Activated naive CD8-positive, alpha-beta T cell treated with anti-CD3 and anti-CD28 coated beads, Interleukin-2, amount 10 ng/mL, durations not matched to agents 7 days and 5 days (primary cell): ENCODE measurements around the gene LDHA. TPM values are rescaled to one million over a fixed set of nuclear protein-coding genes. Genes with fewer than 3 reads are reported as not detected.

Experiments used
- ATAC-seq: fragments of 150-1000 bp; cut with Tn5 transposase; one replicate; pipeline ENCODE4 v1.10.0; 2021; ENCODE audit warnings: low read depth, moderate library complexity
- POLR2A ChIA-PET: fragments of 350-600 bp; sonication (Branson Sonifier 250); formaldehyde crosslinking; loops from one replicate; lab custom pipeline; 2021; ENCODE audit warnings: antibody characterized with exemption; lab: Charles Lee
- DNase-seq: peaks from one replicate; pipeline ENCODE4 v3.0.0; 2021
- H3K27ac Mint-ChIP-seq: one replicate; pipeline ENCODE4 v1.8.0; 2022; ENCODE audit warnings: mild to moderate bottlenecking, mixed read lengths
- H3K27me3 Mint-ChIP-seq: one replicate; pipeline ENCODE4 v1.8.0; 2022; ENCODE audit warnings: mild to moderate bottlenecking, moderate library complexity, mixed read lengths
- H3K36me3 Mint-ChIP-seq: one replicate; pipeline ENCODE4 v1.8.0; 2021; ENCODE audit warnings: mild to moderate bottlenecking, mixed read lengths
- H3K4me1 Mint-ChIP-seq: one replicate; pipeline ENCODE4 v1.8.0; 2021; ENCODE audit warnings: mixed read lengths
- H3K4me3 Mint-ChIP-seq: one replicate; pipeline ENCODE4 v1.8.0; 2022; ENCODE audit warnings: mild to moderate bottlenecking, moderate library complexity, mixed read lengths
- H3K9me3 Mint-ChIP-seq: one replicate; pipeline ENCODE4 v1.8.0; 2021; ENCODE audit warnings: mixed read lengths
- total RNA-seq, 2 experiments: library from RNA; stranded (reverse); gene quantifications; one replicate each; pipeline ENCODE4 v1.2.3, GENCODE V29; 2021

Gene LDHA
- total RNA-seq, 2 experiments from 2014 or later, result 824 to 837 TPM

DNA sequence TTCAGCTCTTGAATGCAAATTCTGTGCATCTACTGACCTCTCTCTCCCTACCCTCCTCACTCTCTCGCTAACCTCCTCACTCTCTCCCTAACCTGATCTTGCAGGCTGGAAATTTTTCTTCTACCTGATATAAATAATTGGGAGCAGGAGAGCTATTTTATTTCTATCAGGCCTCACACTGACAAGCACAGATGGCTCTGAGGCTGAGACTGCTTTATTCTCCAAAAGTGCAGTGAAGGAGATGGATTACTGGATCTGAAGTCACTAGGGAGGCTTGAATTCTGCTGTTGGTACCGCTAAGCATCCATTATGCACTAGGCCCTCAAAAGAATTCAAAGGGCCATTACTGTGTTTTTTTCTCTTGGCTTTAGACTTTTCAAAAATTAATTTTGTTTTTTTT is 19.4 kb upstream of the LDHA start:
- H3K4me1 Mint-ChIP-seq, result peaks cover 2% of the 10 kb centered on the region
- DNase-seq (no peak), ATAC-seq (no peak)
- POLR2A ChIA-PET, result interaction anchor here (0.8 kb wide), 1 partner anchor 9 kb away, joined by 3 read pairs; no protein-coding TSS in a partner anchor
- H3K27me3 Mint-ChIP-seq, result no peaks in the 10 kb centered on the region
- no peak overlapping the region for H3K27ac Mint-ChIP-seq
- H3K4me3 Mint-ChIP-seq, result no peak overlapping the region
- peaks cover 3% of the 10 kb centered on the region for H3K36me3 Mint-ChIP-seq
- H3K9me3 Mint-ChIP-seq, result no peaks in the 10 kb centered on the region

DNA sequence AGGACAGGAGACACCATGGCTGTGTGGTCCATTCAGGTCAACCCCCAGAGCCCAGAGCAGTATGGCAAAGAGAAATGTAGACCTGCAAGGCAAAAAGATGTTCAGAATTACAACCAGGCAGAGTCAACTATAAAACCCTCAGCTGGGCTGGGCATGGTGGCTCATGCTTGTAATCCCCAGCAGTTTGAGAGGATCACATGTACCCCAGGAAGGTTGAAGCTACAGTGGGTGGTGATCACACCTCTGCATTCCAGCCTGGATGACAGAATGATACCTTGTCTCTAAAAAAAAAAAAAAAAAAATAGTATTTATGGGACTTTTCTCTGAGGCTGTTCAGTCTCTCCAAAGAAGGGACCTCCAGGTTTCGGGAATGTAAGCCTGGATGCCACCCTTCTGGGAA is 18.4 kb upstream of the LDHA start:
- Mint-ChIP-seq H3K36me3 (peaks cover 3% of the 10 kb centered on the region), H3K27ac (no peak overlapping the region), H3K9me3 (no peaks in the 10 kb centered on the region), H3K4me3 (no peak overlapping the region), H3K27me3 (no peaks in the 10 kb centered on the region), H3K4me1 (peaks cover 1% of the 10 kb centered on the region)
- ATAC-seq (no peak), DNase-seq (no peak)
- POLR2A ChIA-PET, result no interaction called here

DNA sequence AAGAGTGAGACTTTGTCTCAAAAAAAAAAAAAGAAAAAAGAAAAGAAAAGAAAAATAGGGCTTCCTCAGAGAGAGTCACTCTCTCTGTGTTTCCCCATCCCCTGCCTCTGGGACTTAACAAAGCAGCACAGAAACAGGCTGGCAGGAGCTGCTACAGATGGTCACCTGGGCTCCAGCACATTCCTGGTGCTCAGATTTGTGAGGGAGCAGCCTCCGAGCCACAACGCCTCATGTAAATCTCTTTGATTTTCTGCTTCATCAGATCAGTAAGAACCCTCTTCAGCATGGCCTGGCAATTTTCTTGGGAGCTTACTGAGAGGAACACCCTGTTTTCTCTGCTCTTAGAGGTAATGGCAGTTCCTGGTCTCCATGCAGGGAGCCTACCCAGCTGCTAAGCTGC is 15.2 kb upstream of the LDHA start:
- no peak for DNase-seq
- Mint-ChIP-seq H3K4me1 (peaks cover 14% of the 10 kb centered on the region), H3K4me3 (no peak overlapping the region), H3K27ac (no peak overlapping the region), H3K27me3 (no peaks in the 10 kb centered on the region), H3K9me3 (no peaks in the 10 kb centered on the region), H3K36me3 (peaks cover 3% of the 10 kb centered on the region)
- no peak for ATAC-seq
- POLR2A ChIA-PET, result interaction anchor here (1.1 to 3.6 kb wide), 2 partner anchors 14 to 16 kb away, joined by 5 to 26 read pairs; partner anchors contain the start of gene LDHA

DNA sequence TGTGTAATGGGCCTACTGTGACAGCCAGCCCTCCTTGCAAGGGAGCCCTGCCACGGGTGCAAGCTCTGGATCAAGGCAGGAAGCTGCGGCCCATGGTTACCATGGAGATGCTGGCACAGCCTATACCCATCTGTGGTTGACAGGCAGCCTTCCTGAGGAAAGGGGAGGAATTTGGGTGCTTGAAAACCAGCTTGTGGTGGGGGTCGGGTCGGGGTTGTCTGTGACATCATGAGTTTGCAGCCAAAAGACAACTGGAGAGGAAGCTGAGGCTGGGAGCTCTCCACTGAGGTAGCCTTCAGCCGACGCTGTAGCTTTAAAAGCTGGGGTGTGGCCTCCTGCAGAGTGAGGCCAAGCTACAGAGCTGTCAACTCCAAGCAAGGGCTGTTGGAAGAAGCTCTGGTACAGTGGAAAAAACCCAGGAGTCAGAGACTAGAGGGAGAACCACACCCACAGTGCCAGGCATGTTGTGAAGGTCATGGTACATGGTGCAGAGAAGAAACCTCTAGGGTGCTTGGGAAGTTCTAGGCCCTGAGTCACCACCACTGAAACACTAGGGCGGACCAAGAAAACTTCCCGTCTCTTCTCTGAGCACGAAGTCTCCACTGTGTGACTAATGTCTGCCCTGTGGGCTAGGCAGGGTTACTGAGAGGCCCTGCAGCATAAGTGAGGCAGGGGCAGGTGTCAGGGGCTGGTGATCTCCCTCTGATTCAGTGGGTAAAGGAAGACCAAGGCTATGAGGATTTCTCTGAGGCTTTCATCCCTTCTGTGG is 10.8 kb upstream of the LDHA start:
- no peaks in the 10 kb centered on the region for H3K9me3 Mint-ChIP-seq
- DNase-seq (peak; percentile 72), ATAC-seq (peak; percentile 77)
- peaks cover 35% of the 10 kb centered on the region for H3K4me1 Mint-ChIP-seq
- H3K27me3 Mint-ChIP-seq, result no peaks in the 10 kb centered on the region
- peak overlapping the region; percentile 73 for H3K4me3 Mint-ChIP-seq
- no peaks in the 10 kb centered on the region for H3K36me3 Mint-ChIP-seq
- POLR2A ChIA-PET, result interaction anchor here (0.6 to 3.9 kb wide), 10 partner anchors 10 to 251 kb away, joined by 3 to 221 read pairs (median 3); partner anchors contain the start of genes GTF2H1, HPS5, LDHA and SPTY2D1
- H3K27ac Mint-ChIP-seq, result peak overlapping the region; percentile 97

DNA sequence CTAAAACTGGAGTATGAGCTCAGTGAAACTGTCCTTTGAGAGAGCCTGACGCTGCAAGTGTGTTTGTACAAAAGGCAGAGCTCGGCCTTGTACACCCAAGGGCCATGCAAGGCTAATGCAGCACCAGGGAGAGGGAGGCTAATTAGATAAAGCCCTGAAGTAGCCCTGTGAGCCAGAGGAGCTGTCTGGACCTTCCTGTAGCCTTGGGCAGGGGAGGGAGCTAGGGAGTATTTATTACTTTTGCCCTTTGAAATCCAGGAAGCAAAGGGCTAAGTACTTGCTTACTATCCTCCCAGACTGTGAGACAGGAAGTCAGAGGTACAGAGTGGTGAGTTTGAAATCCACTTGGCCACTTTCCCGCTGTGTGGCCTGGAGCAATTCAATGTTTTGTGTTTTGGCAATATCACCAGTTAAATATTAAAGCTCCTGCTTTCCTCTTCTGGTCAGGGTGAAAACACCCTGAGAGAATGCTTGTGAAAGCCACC is 10.2 kb upstream of the LDHA start:
- H3K27me3 Mint-ChIP-seq, result no peaks in the 10 kb centered on the region
- H3K36me3 Mint-ChIP-seq, result no peaks in the 10 kb centered on the region
- DNase-seq, result peak; percentile 47
- peak overlapping the region; percentile 97 for H3K27ac Mint-ChIP-seq
- no peaks in the 10 kb centered on the region for H3K9me3 Mint-ChIP-seq
- peak; percentile 41 for ATAC-seq
- peaks cover 35% of the 10 kb centered on the region for H3K4me1 Mint-ChIP-seq
- peak overlapping the region; percentile 73 for H3K4me3 Mint-ChIP-seq
- POLR2A ChIA-PET, result interaction anchor here (1.0 to 3.9 kb wide), 5 partner anchors 10 to 250 kb away, joined by 3 to 221 read pairs (median 5); partner anchors contain the start of genes GTF2H1, HPS5, LDHA and SPTY2D1

DNA sequence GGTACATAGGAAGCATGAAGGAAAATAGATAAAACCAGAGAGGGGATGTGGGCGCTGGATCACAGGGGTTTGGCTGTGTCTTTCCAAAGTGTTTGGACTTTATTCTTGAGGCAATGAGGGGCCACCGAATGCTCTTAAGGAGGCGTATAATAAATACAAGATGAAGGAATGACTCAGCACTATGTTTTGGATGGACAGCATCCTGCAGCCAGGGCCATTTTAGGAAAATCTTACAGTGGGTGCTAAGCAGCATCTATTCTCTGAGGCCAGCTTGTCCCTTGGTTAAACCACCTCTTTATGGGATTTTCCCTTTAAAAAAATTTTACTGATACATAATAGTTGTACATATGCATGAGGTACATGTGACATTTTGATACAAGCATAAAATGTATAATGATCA is 4.3 kb upstream of the LDHA start:
- no peaks in the 10 kb centered on the region for H3K9me3 Mint-ChIP-seq
- H3K4me1 Mint-ChIP-seq, result peaks cover 35% of the 10 kb centered on the region
- no peak for DNase-seq
- ATAC-seq, result no peak
- no peaks in the 10 kb centered on the region for H3K27me3 Mint-ChIP-seq
- peak overlapping the region; percentile 63 for H3K27ac Mint-ChIP-seq
- H3K4me3 Mint-ChIP-seq, result no peak overlapping the region
- POLR2A ChIA-PET, result no interaction called here
- peaks cover 4% of the 10 kb centered on the region for H3K36me3 Mint-ChIP-seq

DNA sequence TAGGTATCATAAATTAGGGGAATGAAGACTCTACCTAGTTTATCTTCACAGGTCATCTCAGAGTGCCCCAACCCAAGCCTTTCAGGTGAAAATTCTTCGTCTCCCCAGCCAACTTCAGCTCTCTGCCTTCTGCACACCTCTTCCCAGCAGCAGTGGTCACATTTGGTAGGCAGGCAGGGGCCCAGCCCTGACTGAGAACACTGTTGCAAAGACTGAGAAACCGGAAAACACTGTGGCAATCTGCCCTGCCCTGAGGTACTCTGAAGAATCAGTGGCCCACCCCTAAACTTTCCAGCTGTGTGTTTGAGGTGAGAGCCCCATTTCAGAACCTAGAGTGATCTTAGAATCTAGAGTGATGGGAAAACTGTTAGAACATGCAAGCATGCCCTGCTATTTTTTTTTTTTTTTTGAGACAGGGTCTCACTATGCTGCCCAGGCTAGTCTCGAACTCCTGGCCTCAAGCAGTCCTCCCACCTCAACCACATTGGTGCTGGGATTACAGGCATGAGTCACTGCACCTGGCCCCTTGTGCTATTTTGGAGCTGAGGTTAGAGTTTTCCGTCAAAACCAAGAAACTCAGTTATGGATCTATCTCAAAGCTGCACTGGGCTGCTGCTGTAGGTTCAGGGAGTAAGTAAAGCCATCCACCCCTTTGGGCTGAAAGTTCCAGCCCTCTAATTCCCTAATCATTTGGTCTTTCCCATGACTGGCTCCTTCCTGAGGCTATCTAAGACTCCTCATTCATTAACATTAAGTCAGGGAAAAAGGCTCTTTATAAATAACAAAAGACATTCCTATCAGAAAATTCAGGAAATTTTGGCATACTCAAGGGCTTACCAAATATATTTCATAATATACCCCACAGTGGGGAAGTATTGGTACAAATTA is 1.7 kb upstream of the LDHA start:
- H3K4me3 Mint-ChIP-seq, result peak overlapping the region; percentile 52
- peaks cover 24% of the 10 kb centered on the region for H3K4me1 Mint-ChIP-seq
- no peaks in the 10 kb centered on the region for H3K9me3 Mint-ChIP-seq
- H3K27me3 Mint-ChIP-seq, result no peaks in the 10 kb centered on the region
- DNase-seq (no peak), ATAC-seq (no peak)
- POLR2A ChIA-PET, result interaction anchor here (1.7 to 5.7 kb wide), 3 partner anchors 9 to 134 kb away, joined by 5 to 221 read pairs (median 27); partner anchors contain the start of genes GTF2H1, HPS5 and TSG101
- H3K36me3 Mint-ChIP-seq, result peaks cover 22% of the 10 kb centered on the region
- H3K27ac Mint-ChIP-seq, result peak overlapping the region; percentile 60

DNA sequence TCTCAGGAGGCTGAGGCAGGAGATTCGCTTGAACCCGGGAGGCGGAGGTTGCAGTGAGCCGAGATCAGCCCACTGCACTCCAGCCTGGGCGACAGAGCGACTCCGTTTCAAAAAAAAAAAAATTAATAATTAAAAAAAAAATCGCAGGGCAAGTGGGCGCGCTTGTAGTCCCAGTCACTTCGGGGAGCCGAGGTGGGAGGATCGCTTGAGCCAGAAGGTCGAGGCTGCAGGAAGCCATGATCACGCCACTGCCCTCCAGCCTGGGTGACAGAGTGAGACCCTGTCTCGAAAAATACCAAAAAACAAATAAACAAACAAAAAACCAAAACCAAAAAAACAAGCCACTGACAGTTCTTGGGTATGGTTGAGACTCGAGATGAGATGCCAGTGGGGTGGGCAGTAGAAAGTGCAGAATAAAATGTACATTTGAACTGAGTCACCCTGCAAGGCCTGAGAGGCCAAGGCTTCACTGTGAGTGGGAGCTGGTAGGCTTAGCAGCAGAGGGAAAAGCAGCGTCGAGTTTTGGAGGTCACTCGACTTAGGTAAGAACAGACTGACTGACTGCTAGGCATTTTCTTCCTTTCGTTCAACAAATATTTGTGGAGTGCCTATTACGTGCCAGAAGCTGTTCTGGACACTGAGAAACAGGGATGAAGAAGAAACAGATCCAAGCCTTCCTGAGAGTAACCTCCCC is 635 bp upstream of the LDHA start:
- POLR2A ChIA-PET, result interaction anchor here (0.6 to 5.7 kb wide), 22 partner anchors 7 to 381 kb away, joined by 3 to 221 read pairs (median 4); partner anchors contain the start of genes GTF2H1, HPS5, SERGEF and SPTY2D1
- Mint-ChIP-seq H3K27me3 (no peaks in the 10 kb centered on the region), H3K4me1 (peaks cover 28% of the 10 kb centered on the region), H3K27ac (peak overlapping the region; percentile 96), H3K4me3 (peak overlapping the region; percentile 97), H3K36me3 (peaks cover 29% of the 10 kb centered on the region), H3K9me3 (no peaks in the 10 kb centered on the region)
- ATAC-seq, result no peak
- no peak for DNase-seq

DNA sequence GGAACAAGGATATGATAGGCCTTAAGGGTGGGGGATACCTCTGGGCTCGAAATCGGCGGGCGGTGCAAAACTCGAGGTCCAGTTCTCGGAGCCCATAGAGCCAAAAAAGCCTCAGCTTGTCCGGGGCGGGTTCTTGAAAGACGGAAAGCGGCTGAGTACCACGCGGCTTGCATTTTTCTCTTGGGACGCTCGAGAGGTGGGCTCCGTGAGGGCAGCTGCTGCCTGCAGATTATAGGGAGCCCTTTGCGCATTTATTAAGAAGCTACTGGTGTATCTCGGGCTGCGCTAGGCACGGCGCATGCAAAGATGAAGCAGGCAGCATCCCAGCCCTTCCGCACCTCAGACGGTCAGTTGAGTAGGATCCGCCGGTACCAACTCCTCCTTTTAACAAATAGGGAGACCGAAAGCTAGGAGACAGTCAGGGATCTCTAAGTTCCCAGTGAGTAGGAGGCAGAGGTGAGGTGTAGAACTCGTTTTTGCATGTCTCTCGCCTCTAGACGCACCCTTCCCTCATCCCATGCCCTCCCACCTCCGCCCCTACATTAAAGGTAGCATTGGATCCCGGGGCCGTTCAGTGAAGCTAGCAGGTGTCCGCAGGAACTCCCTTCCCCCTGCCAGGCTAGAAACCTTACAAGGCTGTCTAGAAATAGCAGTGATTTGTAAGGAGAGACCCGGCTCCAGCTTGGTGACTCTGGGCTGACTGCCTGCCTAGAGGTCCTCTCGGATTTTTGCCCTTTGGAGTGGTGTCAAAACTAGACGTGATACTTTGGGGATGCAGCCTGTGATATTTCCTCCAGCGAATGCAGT is 768 bp downstream of the LDHA start:
- H3K4me1 Mint-ChIP-seq, result peaks cover 35% of the 10 kb centered on the region
- H3K27me3 Mint-ChIP-seq, result no peaks in the 10 kb centered on the region
- H3K9me3 Mint-ChIP-seq, result no peaks in the 10 kb centered on the region
- POLR2A ChIA-PET, result interaction anchor here (0.6 to 5.7 kb wide), 30 partner anchors 9 to 889 kb away, joined by 3 to 221 read pairs (median 4); partner anchors contain the start of genes GTF2H1, HPS5, SPTY2D1 and TSG101
- DNase-seq (peak; percentile 46), ATAC-seq (no peak)
- peaks cover 43% of the 10 kb centered on the region for H3K36me3 Mint-ChIP-seq
- peak overlapping the region; percentile 97 for H3K4me3 Mint-ChIP-seq
- H3K27ac Mint-ChIP-seq, result peak overlapping the region; percentile 96

DNA sequence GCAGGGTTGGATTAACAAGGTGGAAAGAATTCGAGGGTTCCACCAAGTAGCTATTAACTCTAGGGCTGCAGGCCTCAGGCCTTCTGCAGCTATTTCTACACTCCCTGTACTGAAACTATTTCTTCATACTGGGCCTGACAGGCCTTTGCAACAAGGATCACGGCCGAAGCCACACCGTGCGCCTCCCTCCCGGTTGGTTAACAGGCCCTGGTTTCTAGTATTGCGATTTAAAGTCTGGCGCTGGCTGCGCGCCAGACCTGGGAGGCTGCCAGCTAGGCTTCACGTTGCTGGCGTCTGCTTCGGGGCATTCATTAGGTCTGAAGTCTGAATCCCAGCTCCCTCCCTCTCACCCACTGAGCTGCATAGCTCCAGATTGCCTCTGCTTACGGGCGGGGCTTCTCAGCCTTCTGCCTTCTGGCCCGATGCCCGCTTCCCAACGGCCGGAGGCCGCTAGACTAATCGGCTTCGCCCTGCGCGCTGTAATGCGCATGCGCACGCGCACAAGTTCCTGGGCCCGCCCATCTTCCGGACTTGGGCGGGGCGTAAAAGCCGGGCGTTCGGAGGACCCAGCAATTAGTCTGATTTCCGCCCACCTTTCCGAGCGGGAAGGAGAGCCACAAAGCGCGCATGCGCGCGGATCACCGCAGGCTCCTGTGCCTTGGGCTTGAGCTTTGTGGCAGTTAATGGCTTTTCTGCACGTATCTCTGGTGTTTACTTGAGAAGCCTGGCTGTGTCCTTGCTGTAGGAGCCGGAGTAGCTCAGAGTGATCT is 1.6 kb downstream of the LDHA start:
- Mint-ChIP-seq H3K4me3 (peak overlapping the region; percentile 97), H3K27me3 (no peaks in the 10 kb centered on the region), H3K4me1 (peaks cover 36% of the 10 kb centered on the region), H3K9me3 (no peaks in the 10 kb centered on the region), H3K27ac (peak overlapping the region; percentile 96), H3K36me3 (peaks cover 47% of the 10 kb centered on the region)
- POLR2A ChIA-PET, result interaction anchor here (0.6 to 5.7 kb wide), 23 partner anchors 9 to 888 kb away, joined by 3 to 221 read pairs (median 5); partner anchors contain the start of genes GTF2H1, HPS5, SPTY2D1 and TSG101
- DNase-seq, result peak; percentile 98
- ATAC-seq, result peak; percentile 63

DNA sequence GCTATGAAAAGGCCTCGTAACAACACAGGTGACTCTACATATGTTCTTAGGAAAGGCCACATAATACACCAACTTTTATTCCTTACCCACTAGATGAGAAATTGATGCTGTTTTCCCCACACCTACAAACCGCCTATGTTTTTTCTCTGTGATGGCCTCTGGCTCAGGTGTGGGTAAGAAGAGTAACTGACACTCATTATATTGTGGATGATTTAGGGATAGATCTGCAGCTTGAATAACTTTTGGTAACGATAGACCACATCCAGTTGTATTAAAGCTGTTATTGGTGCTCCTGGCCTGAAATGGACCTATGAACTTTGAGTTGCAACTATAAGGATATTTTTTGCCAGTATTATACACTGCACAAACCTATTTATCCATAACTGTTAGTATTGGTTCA is 3.6 kb downstream of the LDHA start:
- Mint-ChIP-seq H3K27me3 (no peaks in the 10 kb centered on the region), H3K27ac (peak overlapping the region; percentile 54), H3K4me3 (peak overlapping the region; percentile 67), H3K9me3 (no peaks in the 10 kb centered on the region), H3K4me1 (peaks cover 34% of the 10 kb centered on the region), H3K36me3 (peaks cover 51% of the 10 kb centered on the region)
- POLR2A ChIA-PET, result interaction anchor here (0.5 to 5.1 kb wide), 2 partner anchors 17 to 77 kb away, joined by 5 to 77 read pairs; partner anchors contain the start of genes GTF2H1 and HPS5
- no peak for DNase-seq
- no peak for ATAC-seq
